Right renal cortex interstitium (tissue), 3 donors: Measurements from ENCODE around the gene INTS6. TPM values are rescaled to one million over a fixed set of nuclear protein-coding genes. Genes with fewer than 3 reads are reported as not detected.

ENCODE experiments used
- DNase-seq, 3 donors: peaks; one replicate each; pipeline ENCODE4 v3.0.0-alpha.2; 2013; ENCODE audit warnings: low read depth in 3 of 3, low spot score in 2 of 3
- polyA plus RNA-seq, 3 donors: library from polyadenylated mRNA; unstranded; fragments of 120-200 nt; gene quantifications; one replicate each; pipeline ENCODE4 v1.2.1, GENCODE V29; 2013; ENCODE audit not compliant: insufficient read length in 3 of 3

Gene INTS6
- polyA plus RNA-seq, 3 donors = 36.0 to 41.4 (median 41.1) TPM

DNA sequence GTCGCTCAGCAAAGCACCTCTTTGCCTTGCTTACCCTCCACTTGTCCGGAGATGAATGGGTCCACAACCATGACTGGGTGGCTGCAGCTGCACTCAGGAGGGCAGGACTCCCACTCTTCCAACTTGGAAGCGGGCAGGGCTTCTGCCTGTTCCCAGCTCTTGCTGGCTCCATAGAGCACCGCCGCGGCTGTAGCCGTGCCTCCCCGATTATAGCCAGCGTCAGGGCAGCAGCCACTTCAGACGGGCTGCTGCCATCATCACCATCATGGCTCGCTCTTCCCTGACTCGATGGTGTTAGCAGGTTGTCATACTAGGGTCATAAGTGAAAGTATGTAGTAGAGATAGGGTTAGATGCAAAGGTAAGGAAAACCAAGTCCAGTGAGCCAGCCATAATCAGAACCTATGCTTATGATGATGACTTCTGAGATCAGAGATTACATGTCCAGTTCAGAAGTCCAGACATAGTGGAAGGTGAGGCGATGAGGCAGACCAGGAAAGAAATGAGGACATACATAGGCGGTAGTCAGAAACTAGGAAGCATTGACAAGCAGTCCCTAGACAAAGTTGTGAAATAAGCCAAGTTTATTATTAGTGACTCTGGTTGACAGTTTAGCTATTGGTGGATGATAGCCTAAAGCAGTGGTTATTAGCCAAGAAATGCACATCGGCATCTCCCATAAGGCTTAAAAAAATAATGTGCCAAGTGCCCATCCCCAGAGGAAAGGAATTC is 4.4 kb upstream of the INTS6 start:
- DNase-seq = no peak

DNA sequence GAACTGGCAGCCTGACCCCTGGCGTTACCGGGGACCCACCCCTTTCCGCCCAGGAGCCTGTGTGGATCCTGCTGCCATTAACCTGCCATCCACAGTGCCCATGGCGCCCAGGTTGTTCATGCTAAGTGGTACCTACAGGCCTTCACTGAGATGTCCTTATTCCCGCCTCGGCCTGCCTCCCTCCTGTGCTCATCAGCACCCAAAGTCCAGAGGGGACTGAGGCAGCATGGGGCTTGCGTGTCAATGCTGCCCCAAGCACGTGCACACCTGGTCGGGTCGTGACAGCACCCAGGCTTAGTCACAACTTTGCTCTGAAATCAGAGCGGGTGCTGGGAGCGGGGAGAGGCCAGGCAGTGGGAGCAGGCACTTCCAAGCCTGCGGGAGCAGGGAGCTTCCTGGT is 3.7 kb upstream of the INTS6 start:
- no peak for DNase-seq

DNA sequence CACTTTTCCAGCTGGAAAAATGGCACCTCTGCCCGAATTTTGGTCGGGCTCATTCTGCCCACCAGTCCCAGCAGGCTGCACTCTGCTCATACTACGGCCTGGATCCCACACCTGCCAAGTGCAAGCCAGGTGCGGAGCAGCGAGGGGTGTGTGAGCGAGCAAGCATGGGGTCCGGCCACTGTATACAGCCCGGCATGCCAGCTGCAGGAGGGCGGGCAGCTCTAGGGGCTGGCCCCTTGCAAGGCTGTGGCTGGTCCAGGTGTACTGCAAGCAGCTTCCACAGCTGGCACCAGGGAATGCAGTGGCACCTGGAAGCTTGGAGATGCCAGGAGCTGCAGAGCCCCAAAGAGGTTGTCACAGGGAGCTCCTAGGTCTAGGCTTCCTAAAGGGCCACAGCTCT is 2.7 kb upstream of the INTS6 start:
- no peak for DNase-seq

DNA sequence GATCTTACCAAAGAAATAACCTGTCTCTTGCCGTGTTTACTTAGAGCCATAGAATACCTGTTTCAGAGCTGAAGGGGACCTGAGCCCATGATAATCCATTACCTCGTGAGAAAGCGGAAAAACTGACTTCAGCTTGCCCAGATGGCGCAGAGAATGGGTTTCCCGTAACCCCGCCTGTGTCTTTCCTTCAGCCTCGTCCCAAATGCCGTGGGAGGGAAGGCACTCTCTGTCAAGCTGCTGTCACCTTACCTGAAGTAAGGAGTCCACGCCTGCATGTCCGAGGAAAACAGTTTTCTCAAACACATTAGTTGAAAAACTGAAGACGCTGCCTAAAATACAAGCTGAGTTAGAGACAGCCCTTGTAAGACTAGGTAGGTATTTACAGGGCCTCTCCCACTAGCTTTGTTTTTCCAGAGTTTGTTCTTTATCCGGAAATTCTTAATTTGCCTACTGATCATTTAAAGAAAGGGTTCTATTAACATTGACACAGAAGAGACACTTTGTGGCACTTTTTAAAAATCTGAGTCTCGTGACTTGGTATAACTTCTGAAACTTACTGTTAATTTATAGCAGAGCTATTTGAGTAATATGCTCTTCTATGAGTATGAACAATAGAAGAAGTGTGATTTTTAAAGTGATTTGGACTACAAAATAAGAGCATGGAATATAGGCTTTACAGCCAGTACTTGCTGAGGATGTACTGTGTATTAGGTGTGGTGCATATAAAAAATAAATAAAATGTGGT is 1.3 kb upstream of the INTS6 start:
- DNase-seq = peak in 1 of 3 donors; percentile 38

DNA sequence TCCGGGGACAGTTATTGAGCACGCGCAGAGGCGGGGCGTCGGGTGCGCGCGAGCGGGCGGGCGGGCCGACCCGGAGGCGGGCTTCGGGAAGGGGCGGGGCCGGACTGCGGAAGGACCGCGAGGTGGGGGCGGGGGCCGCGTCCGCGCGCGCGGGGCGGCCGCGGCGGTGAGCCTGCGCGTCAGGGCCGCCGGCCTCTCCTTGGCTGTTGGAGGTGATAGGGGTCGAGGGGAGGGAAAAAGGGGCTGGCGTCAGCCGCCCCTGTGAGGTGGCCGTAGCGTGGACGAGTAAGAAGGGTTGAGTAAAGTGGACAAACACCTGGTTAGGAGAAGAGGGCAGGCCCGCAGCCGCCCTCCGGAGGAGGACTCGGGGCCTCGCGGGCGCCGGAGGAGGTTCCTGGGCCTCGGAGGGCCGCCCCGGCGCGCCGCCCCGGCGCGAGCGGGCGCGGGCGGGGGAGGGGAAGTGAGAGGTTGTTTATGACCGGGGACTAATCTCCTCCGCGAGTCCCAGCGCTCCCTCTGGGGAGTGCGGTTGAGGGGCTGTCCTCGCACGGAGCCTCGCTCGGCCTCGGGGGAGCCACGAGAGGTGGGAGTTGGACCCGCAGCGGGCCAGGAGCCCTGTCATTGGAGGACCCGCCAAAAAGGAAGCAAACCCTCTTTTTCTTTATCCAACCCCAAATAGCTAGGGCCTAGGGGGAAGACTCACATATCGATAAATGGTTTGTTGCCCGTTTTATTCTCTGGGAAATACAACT is 547 bp upstream of the INTS6 start:
- peak in 2 of 3 donors; percentile 72 to 78 for DNase-seq

- peak; percentile 16 to 51 (median 49) for DNase-seq
These were observed 1.1 kb downstream of the INTS6 start for GRCh38 chr13:51451467-51452360.

GRCh38 chr13:51451134-51451466 is 1.7 kb downstream of the INTS6 start:
- no peak for DNase-seq

DNA sequence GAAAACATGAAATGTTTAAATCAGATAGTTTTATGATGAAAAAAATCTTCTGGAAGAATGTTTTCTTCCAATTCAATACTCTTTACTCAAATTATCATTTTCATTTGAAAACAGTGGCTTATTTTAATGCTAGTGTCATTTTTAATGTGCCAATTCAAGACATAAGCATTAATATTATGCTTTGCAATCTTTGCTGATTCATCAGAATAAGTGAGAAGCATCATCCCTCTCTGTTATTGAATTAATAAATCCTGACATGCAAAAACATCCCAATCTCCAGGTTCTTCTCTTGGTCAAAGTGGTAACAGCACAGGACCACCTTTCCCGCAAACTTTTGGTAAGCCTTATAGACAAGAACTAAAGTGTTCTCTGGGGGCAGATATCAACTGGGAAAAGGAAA is 3.8 kb downstream of the INTS6 start:
- no peak for DNase-seq

- peak in 1 of 3 donors; percentile 15 for DNase-seq
These were observed 7.9 kb downstream of the INTS6 start for GRCh38 chr13:51444922-51445321.

GRCh38 chr13:51440381-51440780 is 12.5 kb downstream of the INTS6 start:
- DNase-seq = no peak

GRCh38 chr13:51437550-51438127 is 15.2 kb downstream of the INTS6 start:
- DNase-seq = no peak

GRCh38 chr13:51435002-51435578 is 17.7 kb downstream of the INTS6 start:
- DNase-seq = no peak

- no peak for DNase-seq
These were observed 20.3 kb downstream of the INTS6 start for GRCh38 chr13:51432576-51432975.

DNA sequence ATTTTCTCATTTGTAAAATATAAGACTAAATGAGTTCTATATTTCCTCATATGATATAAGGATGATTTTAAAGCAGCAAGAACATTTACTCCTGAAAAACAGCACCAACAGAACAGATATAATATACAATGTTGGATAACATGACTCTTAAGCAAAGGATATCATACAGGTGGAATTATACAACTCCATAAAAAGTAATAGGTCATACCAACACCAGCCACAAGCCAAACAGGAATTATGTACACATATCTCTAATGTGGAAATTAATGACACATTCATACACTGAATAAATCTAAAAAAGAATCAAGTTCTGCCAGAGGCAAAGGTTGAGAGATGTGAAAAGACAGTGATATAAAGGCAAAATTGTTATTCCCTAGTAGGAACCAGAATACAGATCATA is 25.9 kb downstream of the INTS6 start:
- no peak for DNase-seq

DNA sequence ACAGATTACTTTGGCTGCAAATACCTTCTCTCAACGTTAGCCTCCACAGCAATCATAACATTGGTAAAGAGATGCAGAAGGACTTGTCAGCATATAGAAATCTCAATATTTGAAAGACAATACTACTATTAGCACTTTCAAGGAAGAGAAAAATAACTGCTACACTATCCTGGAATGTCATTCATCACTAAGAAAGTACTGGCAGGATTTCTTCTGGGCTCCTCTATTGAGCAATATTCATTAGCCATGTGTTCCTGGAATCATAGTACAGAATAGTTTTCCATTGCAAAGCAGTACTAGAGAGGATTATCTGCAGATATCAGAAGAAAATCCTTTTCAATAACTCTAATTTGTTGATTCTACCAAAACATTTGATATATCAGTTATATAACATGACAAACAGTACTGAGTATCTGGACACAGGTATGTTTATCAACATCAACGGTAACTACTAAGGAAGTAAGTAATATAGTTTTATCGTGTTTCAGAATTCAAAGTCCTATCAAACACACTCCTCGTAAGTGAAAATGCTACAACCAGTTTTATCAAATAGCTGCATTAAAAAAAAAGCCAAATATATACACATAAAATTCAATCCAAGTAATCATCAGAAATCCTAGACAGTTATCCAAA is 27.3 kb downstream of the INTS6 start:
- DNase-seq = no peak

- DNase-seq = no peak
These were observed 29.1 kb downstream of the INTS6 start for GRCh38 chr13:51423766-51424165.

DNA sequence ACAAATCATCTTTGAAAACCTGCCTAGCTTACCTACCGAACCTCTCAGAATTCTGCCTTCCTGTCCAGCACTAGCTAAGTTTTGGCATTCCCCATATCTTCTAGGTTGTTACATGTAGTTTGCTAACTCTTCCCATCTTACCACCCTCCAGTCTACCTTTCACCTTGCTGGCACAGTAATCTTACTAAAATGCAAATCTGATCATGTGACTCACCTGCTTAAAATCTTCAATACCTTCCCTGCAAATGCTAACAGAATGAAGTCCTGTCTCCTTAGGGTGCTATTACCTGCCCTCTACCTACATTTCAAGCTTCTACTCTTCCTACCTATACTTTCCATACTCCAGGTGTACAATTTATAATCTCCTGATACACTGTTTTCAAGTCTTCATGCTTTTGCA is 30.4 kb downstream of the INTS6 start:
- DNase-seq = no peak

DNA sequence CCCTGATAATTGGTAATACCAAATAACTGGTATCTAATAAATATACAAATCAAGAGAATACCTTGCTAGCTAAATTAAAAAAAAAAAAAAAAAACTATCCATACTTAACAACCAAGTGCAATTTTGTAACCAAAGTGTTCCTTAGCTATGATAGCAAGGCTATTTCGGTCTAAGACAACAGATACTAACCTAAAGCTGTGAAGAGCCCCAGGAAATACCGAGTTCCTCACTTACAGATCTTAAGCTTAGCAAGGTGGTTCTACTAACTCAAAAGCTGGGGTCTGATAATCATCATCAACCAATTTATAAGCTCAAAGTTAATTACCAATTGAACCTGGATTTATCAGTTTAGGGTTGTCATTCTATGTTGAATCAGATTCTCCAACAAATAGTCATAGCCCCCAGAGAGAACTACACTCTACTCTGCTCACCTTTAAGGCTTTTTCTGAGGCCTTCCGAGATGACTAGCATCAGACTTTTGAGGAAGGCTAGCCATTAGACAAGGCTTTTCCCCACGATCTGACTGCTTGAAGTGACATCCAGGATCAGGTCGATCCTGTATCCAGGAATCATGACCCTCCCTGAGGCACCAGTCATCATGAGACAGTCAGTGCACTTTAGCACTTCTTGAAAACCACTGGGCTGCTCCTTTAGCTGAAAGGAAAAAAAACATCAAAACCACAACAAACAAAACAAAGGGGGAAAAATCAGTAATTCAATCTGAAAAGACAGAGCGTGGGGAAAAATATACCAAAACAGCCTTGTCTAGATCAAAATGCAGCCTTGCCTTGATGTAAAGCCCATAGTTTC is 31.9 kb downstream of the INTS6 start:
- no peak for DNase-seq
